GM19395 (cell line): ENCODE results near the gene FBXO11.

Source experiments
- ATAC-seq: cut with Tn5 transposase; IDR thresholded peaks from one replicate; pipeline ENCODE4 v1.9.1; 2021; ENCODE audit warnings: mild to moderate bottlenecking, moderate library complexity; ENCODE audit not compliant: unreplicated experiment

Gene FBXO11

GRCh38 chr2:47741101-47741500 lies 165.2 kb downstream of the FBXO11 start:
- no peak for ATAC-seq
